Psoas muscle (tissue), 8 donors: ENCODE data around the gene CSPG4. TPM values are rescaled to one million over a fixed set of nuclear protein-coding genes. Genes with fewer than 3 reads are reported as not detected.
"Not testable (repeated sequence)": the region's sequence is repeated elsewhere in the genome, so short reads cannot be mapped to it uniquely, and the experiment has no call there.

ENCODE experiments used
- ATAC-seq, 4 donors: fragments of 200-7000 bp; cut with Tn5 transposase; one replicate each; pipeline ENCODE4 v1.9.1; 2020; ENCODE audit warnings: moderate library complexity in 3 of 4, mild to moderate bottlenecking in 2 of 4
- DNase-seq, 2 donors: peaks; one replicate each; pipeline ENCODE4 v3.0.0-alpha.2; 2020
- H3K27ac ChIP-seq: fragments of 200-600 bp; one replicate; pipeline ENCODE4 v1.8.0; 2022
- H3K27me3 ChIP-seq, 3 donors: fragments of 200-600 bp in 1 of 3; one replicate each; pipeline versions ENCODE4 v1.6.1 to v1.8.0; 2013 to 2022; ENCODE audit warnings: low read length in 2 of 3, mild to moderate bottlenecking in 2 of 3, moderate library complexity in 1 of 3; ENCODE audit not compliant: insufficient read depth in 3 of 3
- H3K36me3 ChIP-seq, 2 donors: fragments of 200-600 bp in 1 of 2; one replicate each; pipeline versions ENCODE4 v1.6.1 to v1.8.0; 2013 to 2022; ENCODE audit warnings: low read depth in 1 of 2, mild to moderate bottlenecking in 1 of 2, moderate library complexity in 1 of 2; ENCODE audit not compliant: insufficient read depth in 1 of 2
- H3K4me1 ChIP-seq: fragments of 200-600 bp; one replicate; pipeline ENCODE4 v1.8.0; 2022
- H3K4me3 ChIP-seq: fragments of 200-600 bp; one replicate; pipeline ENCODE4 v1.8.0; 2022; ENCODE audit warnings: mild to moderate bottlenecking
- H3K9me3 ChIP-seq: fragments of 200-600 bp; one replicate; pipeline ENCODE4 v1.8.0; 2022
- CTCF ChIP-seq: fragments of 200-600 bp; IDR thresholded peaks from one replicate; pipeline ENCODE4 v1.8.0; 2022; ENCODE audit warnings: antibody characterized with exemption
- WGBS, 3 donors: extraction: QIAGEN DNeasy Blood & Tissue Kit; methylation state at CpG; one replicate each; pipeline versions ENCODE4 v1.1.6 to v1.1.7; 2013; 5-methylcytosine and 5-hydroxymethylcytosine counted together
- intact Hi-C, 2 donors: fragments of 100-400 bp; cut with DNase I; formaldehyde crosslinking; loops; one replicate each; pipeline versions ENCODE4 v1.11.0 to v1.14.2; 2022
- polyA plus RNA-seq, 3 donors: library from polyadenylated mRNA; stranded (reverse); fragments of 200-250 nt; gene quantifications; one replicate each; pipeline ENCODE4 v1.2.3, GENCODE V29; 2013
- total RNA-seq, 4 donors: library from RNA; stranded (reverse); fragmentation: NEBNext Ultra II Directional in 2 of 4; extraction: Animal tissue kit (Norgen Biotek cat#: 25700) in 2 of 4; gene quantifications; one replicate each; pipeline versions ENCODE4 v1.2.1 to v1.2.4, GENCODE V29; 2021 to 2023
- donor health status: healthy with polysubstance abuse.
- donor health status: DM: no; HTN: no; CAD: no; lungs with moderate emphysema.
- donor health status: Bipolar disorder and iron deficiency.
- donor health status: healthy.
- donor health status: DM: yes; HTN: yes; CAD: no.
- donor health status: DM: no; HTN: no; CAD: no.
- donor health status: DM: no; HTN: no; CAD: no.
- donor health status: DM: yes; HTN: yes; CAD: no.

Gene CSPG4
- total and polyA plus RNA-seq, 7 donors: 8.1 to 49.5 (median 15.9) TPM

- WGBS, 3 donors: 84 to 88% (median 85%) methylated on average over 2 of the region's 2 CpGs
- ATAC-seq (no peak), DNase-seq (no peak)
- no peaks in the 10 kb centered on the region for H3K4me1 ChIP-seq
- H3K27ac ChIP-seq: peak overlapping the region; percentile 85
- H3K27me3 ChIP-seq: no peaks in the 10 kb centered on the region
- no peaks in the 10 kb centered on the region for H3K9me3 ChIP-seq
- no peak overlapping the region for H3K4me3 ChIP-seq
- no peaks in the 10 kb centered on the region for H3K36me3 ChIP-seq
- intact Hi-C loops: no loop called here
- no peak for TF ChIP-seq CTCF
Observed at GRCh38 chr15:75759416-75760130, 46.9 kb upstream of the CSPG4 start.

GRCh38 chr15:75758071-75758872 lies 45.6 kb upstream of the CSPG4 start:
- no peaks in the 10 kb centered on the region for H3K9me3 ChIP-seq
- intact Hi-C loops: no loop called here
- H3K27ac ChIP-seq: peak overlapping the region; percentile 85
- WGBS, 3 donors: 2 to 3% (median 2%) methylated on average over 35 of the region's 35 CpGs
- peak; percentile 20 for TF ChIP-seq CTCF
- H3K36me3 ChIP-seq: no peaks in the 10 kb centered on the region
- ATAC-seq: peak; percentile 98 to 100 (median 99)
- peak; percentile 88 to 94 for DNase-seq
- H3K4me3 ChIP-seq: peak overlapping the region; percentile 73
- H3K4me1 ChIP-seq: no peaks in the 10 kb centered on the region
- no peaks in the 10 kb centered on the region for H3K27me3 ChIP-seq

GRCh38 chr15:75754871-75755270 lies 42.2 kb upstream of the CSPG4 start:
- ATAC-seq, H3K27ac ChIP-seq, H3K9me3 ChIP-seq, intact Hi-C loops, H3K36me3 ChIP-seq, H3K27me3 ChIP-seq, H3K4me3 ChIP-seq, DNase-seq, H3K4me1 ChIP-seq: not testable (repeated sequence)
- WGBS, 3 donors: 69 to 73% (median 71%) methylated on average over 5 of the region's 5 CpGs

- DNase-seq (no peak), ATAC-seq (no peak)
- no peak overlapping the region for H3K4me3 ChIP-seq
- H3K4me1 ChIP-seq: no peaks in the 10 kb centered on the region
- no peaks in the 10 kb centered on the region for H3K27me3 ChIP-seq
- intact Hi-C loops: no loop called here
- H3K27ac ChIP-seq: no peak overlapping the region
- no peaks in the 10 kb centered on the region for H3K9me3 ChIP-seq
- no peak for TF ChIP-seq CTCF
- WGBS, 3 donors: 74 to 76% (median 75%) methylated on average over 8 of the region's 8 CpGs
- H3K36me3 ChIP-seq: no peaks in the 10 kb centered on the region
Observed at GRCh38 chr15:75753145-75753544, 40.5 kb upstream of the CSPG4 start.

- WGBS, 3 donors: 79 to 92% (median 87%) methylated on average over 4 of the region's 4 CpGs
- Histone ChIP-seq H3K4me3 (no peak overlapping the region), H3K36me3 (no peaks in the 10 kb centered on the region), H3K4me1 (no peaks in the 10 kb centered on the region), H3K27me3 (no peaks in the 10 kb centered on the region), H3K9me3 (no peaks in the 10 kb centered on the region), H3K27ac (no peak overlapping the region)
- DNase-seq (no peak), ATAC-seq (no peak)
- no peak for TF ChIP-seq CTCF
- intact Hi-C loops: no loop called here
Observed at GRCh38 chr15:75751891-75752290, 39.2 kb upstream of the CSPG4 start.
